ENCODE measurements around the gene ATP5PF. TPM values are rescaled to one million over a fixed set of nuclear protein-coding genes. Genes with fewer than 3 reads are reported as not detected.
"Not testable (repeated sequence)": the region's sequence is repeated elsewhere in the genome, so short reads cannot be mapped to it uniquely, and the experiment has no call there.

ATP5PF gene
- polyA plus RNA-seq, 3 donors = 150 to 435 (median 420) TPM

DNA sequence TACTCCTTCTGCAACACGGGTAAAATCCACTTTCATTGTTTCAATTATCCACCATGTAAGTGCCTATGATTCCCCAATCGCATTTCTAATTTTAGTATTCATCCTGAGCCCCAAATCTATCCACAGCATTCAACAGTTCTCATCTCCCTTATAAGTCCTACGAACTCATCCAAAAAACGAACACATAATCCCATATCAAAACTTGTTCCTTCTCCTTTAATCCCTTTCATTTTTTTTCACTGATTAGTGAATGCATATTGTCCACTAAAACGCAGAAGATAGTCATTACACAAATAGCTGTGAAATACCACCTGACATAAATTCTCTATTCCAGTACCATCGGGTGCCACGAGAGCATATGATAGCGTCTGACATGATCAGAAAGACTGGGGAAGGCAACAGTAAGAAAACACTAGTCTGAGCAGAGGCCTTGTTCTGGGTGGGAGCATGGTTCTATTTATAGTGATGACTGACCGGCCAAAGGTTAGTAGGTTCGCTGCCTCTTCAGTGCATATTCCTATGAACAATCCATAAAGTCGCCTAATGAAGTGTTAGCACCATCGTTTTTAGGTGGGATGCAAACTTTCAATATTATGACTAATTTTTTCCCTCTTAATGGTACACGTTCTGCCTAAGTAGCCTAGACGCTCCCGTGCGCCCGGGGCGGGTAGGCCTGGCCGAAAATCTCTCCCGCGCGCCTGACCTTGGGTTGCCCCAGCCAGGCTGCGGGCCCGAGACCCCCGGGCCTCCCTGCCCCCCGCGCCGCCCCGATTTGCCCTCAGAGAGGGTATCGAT, 648 bp downstream of the ATP5PF start:
- peak overlapping the region; percentile 82 for H3K27ac ChIP-seq (ENCODE audit: low read depth, low read length)
- WGBS, 3 donors = 2 to 4% (median 4%) methylated on average over 30 of the region's 30 CpGs

DNA sequence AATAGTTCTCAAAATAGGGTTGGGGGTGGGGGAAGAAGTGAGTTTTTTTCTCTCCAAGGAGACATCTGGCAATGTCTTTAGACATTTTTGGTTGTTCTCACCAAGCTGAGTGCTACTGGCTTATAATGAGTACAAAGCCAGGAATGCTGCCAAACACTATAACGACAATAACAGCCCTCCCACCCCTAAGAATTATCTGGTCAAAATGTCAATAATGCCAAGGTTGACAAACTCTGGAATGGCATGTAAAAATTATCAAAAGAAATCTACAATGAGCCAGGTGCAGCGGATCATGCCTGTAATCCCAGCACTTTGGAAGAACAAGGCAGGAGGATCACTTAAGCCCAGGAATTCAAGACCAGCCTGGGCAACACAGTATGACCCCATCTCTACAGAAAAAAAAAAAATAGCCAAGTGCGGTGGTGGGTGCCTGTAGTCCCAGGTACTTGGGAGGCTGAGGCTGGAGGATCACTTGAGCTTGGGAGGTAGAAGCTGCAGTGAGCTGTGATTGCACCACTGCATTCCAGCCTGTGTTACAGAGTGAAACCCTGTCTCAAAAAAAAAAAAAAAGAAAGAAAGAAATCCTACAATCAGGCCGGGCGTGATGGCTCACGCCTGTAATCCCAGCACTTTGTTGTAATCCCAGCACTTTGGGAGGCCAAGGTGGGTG, 2.5 kb downstream of the ATP5PF start:
- WGBS, 3 donors = 76 to 81% (median 77%) methylated on average over 6 of the region's 6 CpGs
- H3K27ac ChIP-seq (ENCODE audit: low read depth, low read length) = no peak overlapping the region

DNA sequence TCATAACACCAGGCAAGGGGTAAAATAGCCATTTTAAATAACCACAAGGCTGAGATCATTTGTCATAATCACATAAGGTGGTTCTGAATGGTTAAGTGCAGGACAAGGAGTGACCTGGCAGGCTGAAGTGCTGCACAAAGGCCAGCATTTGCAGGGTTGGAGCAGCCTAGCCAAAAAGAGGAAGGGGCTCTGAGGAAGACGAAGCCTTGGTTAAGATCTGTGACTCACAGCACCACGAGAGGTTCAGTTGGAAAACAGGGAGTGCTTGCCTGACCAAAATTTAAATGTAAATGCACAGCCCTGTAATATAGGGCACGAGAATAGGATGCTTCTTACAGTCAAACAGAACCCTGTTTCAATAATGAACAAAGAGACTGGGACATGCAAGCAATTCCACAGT, 12.1 kb downstream of the ATP5PF start:
- whole genome bisulfite sequencing, 3 donors = 46 to 92% (median 59%) methylated on average over 3 of the region's 3 CpGs
- no peak overlapping the region for H3K27ac ChIP-seq (ENCODE audit: low read depth, low read length)

DNA sequence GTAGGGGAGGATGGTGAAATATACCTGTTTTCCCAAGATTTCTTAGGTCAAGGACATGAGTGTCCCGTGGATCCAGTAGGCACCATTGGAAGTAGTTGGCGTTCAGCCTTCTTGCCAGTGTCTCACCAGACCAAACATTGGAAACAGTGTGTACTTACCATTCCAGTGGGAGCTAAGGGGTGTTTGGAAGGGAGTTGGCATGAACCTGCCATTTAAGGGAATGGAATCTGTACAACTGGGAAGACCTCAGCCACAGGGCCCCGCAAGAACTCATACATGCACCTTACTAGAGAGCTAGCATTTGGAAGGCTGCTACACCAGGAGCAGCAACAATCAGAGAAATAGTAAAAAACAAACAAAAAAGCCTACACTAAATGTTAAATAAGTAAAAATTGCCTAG, 12.7 kb downstream of the ATP5PF start:
- H3K27ac ChIP-seq (ENCODE audit: low read depth, low read length) = no peak overlapping the region
- WGBS, 3 donors = 95 to 96% (median 96%) methylated on average over 3 of the region's 3 CpGs

DNA sequence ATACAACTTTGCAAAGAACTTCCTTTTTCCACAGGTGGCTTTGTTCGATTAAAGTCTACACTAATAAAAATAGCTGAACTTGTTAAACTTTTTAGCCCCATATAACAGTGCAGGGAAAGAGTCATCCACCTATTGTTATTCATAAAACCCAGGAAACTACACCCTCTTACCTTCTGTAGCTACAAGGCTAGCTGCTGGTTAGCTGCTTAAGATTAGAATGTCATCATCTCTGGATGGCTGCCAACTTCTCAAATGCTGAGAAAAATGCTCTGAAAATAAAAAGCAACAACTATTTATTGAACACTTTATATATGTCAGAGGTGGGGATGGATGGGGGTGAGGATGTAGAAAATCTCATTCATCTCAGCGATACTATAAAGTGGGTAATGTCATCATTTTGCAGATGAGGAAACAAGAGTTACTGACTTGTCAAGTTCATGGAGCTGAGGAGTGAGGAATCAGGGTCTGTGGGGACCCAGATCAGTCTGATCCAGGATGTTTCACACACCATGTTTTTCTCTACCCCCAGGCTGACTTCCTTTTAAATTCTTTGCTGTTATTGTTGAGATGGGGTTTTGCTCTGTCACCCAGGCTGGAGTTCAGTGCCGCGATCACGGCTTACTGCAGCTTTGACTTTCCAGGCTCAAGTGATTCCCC, 17.1 kb downstream of the ATP5PF start:
- 69 to 89% (median 75%) methylated on average over 5 of the region's 5 CpGs for WGBS, 3 donors

DNA sequence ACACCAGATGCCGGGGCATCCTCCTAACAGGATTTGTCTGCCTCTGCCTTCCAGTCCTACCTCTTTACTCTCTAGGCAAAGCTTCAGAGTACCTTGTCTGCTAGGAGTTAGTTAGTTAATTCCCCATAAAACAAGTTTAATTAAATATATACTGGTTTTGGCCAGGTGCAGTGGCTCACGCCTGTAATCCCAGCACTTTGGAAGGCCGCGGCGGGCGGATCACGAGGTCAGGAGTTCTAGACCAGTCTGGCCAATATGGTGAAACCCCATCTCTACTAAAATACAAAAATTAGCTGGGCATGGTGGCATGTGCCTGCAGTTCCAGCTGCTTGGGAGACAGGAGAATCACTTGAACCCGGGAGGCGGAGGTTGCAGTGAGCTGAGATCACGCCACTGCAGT, 20.6 kb downstream of the ATP5PF start:
- not testable (repeated sequence) for H3K27ac ChIP-seq (ENCODE audit: low read depth, low read length)
- 97 to 98% (median 97%) methylated on average over 10 of the region's 10 CpGs for WGBS, 3 donors

More for the DNA sequence above, 17.1 kb downstream of the ATP5PF start:
- no peak overlapping the region for H3K27ac ChIP-seq (ENCODE audit: low read depth, low read length)

DNA sequence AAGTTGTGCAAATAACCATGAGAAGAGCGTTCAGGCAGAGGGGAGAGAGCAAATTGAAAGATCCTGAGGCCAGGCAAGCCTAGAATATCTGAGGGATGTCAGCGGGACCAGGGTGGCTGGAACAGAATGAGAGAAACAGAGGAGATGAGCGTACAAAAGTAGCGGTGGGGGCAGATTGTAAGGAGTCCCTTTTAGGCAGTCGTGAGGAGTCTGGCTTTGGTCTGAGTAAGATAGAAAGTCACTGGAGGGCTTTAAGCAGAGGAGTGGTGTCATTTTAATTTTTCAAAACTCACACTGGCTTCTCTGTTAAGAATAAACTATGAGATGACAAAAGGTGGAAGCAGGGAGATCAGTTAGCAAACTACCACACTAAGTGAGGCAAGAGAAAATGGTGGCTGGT, 24.2 kb downstream of the ATP5PF start:
- WGBS, 3 donors = 85 to 92% (median 91%) methylated on average over 5 of the region's 5 CpGs
- H3K27ac ChIP-seq (ENCODE audit: low read depth, low read length) = no peak overlapping the region

DNA sequence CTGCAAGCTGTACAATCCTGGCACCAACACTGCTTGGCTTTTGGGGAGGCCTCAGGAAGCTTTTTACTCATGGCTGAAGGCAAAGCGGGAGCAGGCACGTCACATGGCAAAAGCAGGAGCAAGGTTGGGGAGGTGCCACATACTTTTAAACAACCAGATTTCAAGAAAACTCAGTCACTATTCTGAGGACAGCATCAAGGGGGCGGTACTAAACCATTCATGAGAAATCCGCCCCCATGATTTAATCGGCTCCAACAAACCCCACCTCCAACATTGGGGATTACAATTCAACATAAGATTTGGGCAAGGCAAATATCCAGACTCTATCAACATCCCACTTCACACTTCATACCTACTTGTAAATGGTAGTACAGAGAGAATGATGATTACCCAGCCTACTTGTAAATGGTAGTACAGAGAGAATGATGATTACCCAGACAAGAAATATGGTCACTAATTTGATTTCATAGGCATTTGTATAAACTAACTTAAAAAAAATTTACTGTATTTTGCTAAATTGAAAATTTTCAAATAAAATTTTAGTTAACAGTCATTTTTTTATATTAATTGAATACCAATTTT, 24.9 kb downstream of the ATP5PF start:
- H3K27ac ChIP-seq (ENCODE audit: low read depth, low read length) = no peak overlapping the region
- WGBS, 3 donors = 77 to 84% (median 78%) methylated on average over 5 of the region's 5 CpGs

DNA sequence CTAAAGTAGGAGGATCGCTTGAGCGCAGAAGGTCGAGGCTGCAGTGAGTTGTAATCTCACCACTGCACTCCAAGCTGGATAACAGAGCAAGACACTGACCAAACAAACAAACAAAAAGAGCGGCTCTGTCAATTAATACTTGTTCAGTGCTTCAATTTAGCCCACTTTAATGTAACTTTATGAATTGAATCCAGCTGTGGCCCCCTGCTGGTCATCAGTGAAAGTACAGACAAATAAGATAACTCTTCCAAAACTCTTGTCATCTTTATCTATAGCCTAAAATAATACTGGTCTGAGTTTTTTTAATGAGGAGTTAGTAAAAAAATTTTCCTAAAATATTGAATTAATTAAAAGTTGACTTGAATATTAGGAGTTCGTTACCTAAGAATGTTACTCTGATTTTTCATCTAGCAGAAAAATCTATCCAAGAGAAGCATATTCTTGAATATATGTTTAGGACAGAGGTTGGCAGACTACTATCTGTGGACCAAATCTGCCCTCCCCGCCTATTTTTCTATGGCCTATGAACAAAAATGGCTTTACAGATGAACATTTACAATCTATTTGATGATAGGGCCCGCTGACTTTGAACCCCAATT, 26.1 kb downstream of the ATP5PF start:
- 58 to 63% (median 61%) methylated on average over 7 of the region's 7 CpGs for WGBS, 3 donors

DNA sequence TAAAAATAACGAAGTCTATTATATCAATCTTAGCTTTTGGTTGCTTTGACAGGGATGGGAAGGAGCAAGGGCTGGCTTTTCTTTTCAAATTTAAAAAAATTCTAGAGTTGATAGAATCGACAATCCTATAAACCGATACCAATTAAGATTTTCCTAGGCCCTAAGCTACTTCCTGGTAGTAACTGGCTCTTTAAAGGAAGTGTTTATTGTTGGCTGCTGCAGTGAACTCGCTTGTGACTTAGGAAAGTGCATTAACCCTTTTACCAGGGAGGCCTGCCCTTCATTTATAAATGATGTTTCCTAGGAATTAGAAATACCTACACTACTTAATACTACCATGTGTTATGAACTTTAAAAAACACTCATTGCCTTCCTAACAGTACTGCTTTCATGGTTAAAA, 33.2 kb downstream of the ATP5PF start:
- no peak overlapping the region for H3K27ac ChIP-seq (ENCODE audit: low read depth, low read length)

More for the DNA sequence above, 26.1 kb downstream of the ATP5PF start:
- no peak overlapping the region for H3K27ac ChIP-seq (ENCODE audit: low read depth, low read length)

DNA sequence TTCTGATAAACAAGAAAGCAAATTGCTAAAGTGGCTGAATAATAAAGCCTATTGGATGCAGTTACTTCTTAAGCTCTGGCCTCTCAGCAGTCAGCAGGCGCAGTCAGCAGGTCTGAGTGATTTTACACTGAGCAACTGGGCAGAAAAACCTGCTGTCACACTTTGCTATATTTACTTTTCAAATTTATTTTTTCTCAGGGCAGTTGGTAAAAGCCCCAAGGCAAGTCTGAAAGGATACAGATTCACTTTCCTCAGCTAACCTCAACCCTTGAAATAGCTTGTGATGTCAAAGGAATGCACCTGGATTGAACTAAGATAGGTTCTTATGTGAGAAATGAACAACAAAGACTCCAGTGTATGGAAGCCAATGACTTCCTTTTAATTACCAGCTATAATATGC, 34.0 kb downstream of the ATP5PF start:
- WGBS, 3 donors = 76 to 97% (median 96%) methylated on average over 1 of the region's 1 CpG
- H3K27ac ChIP-seq (ENCODE audit: low read depth, low read length) = no peak overlapping the region

More for the DNA sequence above, 33.2 kb downstream of the ATP5PF start:
- 60 to 62% (median 62%) methylated on average over 4 of the region's 4 CpGs for WGBS, 3 donors

DNA sequence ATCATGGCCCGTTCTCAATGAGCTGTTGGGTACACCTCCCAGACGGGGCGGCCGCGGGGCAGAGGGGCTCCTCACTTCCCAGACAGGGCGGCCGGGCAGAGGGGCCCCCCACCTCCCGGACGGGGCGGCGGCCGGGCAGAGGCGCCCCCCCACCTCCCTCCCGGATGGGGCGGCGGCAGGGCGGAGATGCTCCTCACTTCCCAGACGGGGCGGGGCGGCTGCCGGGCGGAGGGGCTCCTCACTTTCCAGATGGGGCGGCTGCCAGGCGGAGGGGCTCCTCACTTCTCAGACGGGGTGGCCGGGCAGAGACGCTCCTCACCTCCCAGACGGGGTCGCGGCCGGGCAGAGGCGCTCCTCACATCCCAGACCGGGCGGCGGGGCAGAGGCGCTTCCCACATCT, 39.2 kb downstream of the ATP5PF start:
- not testable (repeated sequence) for H3K27ac ChIP-seq (ENCODE audit: low read depth, low read length)
- WGBS, 3 donors = 92 to 96% (median 96%) methylated on average over 24 to 36 of the region's 36 CpGs

DNA sequence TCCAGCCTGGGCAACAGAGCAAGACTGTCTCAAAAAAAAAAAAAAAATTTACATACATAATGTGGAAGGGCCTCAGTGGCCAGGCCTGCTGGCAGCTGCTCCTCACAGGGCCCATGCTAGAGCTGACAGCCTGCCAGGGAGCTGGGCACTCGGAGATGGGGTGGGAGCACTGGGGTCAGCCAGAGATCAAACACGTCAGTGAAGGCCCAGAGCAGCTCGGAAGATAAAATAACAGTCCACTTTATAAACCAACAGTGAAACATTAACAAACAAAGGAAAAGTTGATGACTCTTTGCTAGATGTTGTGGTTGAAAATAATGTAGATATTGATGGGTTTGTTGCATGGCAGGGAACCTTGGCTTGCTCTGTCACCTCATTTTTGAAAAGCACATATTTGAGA, 42.7 kb downstream of the ATP5PF start:
- WGBS, 3 donors = 76 to 85% (median 81%) methylated on average over 3 of the region's 3 CpGs
- no peak overlapping the region for H3K27ac ChIP-seq (ENCODE audit: low read depth, low read length)

DNA sequence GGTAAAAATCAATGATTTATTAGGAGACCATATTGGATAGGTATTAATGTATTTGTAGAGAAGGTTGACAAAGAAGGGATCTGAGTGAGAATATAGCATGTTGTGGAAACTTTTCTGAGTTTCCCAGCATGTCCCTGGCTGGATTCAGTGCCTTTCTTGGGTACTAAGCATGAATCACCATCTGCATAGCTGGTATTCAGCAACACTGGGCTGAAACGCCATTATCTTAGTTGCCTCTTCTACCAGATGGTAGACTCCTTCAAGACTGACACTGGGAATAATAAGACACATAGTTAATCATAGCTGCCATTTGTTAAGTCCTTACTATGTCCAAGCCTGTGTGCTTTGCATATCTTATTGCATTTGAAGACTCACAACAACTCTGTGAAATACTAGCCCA, 45.5 kb downstream of the ATP5PF start:
- H3K27ac ChIP-seq (ENCODE audit: low read depth, low read length) = no peak overlapping the region
- WGBS, 3 donors = 73 to 81% (median 74%) methylated on average over 1 of the region's 1 CpG

DNA sequence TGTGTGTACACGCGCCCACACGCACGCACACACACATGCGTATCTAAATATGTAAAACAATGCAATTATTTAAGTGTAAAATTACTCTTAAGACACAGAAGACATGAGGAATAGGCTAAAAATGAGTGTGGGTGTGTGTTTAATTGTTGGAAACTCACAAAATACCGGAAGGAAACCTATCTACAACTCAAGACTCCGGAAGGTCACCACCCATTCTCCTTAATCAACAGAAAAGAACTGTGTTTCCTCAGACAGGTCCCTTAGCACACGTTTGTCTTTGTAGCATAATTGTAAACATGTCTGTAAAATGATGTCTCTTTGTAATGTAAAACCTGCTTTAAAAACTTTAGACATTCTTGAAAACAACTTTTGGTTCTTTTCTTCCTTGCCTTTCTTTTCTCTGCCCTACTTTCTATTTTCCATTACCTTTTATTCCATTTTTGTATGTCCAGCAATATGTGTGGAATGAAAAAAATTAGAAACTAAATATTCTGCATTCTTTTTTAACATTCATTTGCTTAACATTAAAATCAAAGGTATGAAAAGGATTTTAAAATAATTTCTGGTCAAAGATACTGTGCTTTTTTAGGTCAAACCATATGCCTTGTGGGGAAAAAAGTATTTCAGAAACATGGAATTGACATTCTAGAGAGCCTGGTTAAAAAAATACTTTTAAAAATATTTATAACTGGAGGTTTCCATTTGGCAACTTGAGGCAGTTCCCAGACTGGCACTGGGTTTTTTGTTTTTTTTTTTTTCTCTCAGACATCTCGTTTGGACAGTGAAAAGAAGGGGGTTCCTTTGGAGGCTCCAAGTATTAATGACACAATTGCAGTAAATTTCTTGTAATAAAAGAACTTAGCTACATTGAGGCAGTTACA, 46.2 kb downstream of the ATP5PF start:
- 68 to 77% (median 74%) methylated on average over 9 of the region's 9 CpGs for WGBS, 3 donors

DNA sequence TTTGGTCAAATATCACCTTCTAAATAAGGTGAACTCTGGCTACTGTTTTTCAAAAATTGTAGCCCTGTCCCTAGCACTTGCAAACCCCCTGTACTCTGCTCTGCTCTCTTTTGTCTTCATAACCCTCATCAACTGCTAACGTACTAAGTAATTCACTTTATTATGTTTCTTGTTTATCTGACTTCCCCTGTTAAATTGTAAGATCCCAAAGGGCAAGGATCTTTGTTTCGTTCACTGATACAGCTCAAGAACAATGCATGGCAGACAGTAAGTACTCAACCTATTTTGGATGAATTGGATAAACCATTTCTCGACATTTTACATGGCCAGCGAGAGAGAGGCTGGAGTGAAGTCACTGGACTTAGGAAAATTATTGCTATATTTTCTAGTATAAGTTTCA, 46.9 kb downstream of the ATP5PF start:
- WGBS, 3 donors = 77 to 84% (median 83%) methylated on average over 4 of the region's 4 CpGs
- no peak overlapping the region for H3K27ac ChIP-seq (ENCODE audit: low read depth, low read length)

More for the DNA sequence above, 46.2 kb downstream of the ATP5PF start:
- H3K27ac ChIP-seq (ENCODE audit: low read depth, low read length) = no peak overlapping the region

DNA sequence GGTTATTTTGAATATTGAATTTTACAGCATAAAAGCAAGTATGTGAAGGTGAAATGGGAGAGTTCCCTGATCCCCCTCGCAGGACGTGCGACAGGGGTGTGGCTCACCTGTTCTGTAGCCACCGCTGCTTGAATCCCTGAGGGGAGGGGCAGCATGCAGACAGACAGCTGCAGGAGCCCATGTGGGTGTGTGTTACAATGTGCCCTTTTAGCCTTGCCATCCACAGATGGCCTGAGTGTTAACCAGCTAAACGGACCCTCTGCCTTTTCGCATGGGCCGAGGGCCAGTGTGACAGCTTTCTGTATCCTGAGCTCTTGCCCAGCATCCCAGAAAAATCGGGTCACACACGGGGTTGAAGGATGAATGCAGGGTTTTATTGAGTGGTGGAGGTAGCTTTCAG, 52.3 kb downstream of the ATP5PF start:
- 37 to 84% (median 81%) methylated on average over 9 of the region's 9 CpGs for WGBS, 3 donors
- no peak overlapping the region for H3K27ac ChIP-seq (ENCODE audit: low read depth, low read length)

DNA sequence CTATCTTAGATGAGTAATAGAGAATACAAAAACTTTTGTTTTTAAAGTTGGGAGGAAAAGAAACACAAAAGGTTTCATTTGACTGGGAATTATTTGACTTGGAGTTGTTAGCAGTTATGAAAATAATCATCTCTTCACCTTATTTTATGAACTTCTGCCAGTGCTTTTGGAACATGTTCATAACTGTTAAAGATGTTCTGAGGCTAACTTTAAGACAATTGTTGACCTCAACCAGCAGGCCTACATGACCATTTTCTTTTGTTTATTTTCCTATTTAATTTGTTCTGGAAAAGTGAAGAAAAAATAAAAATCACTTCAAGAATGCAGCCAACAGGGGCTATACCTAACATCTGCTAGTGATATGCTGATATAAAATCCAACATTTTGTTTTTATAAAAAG, 58.3 kb downstream of the ATP5PF start:
- H3K27ac ChIP-seq (ENCODE audit: low read depth, low read length) = no peak overlapping the region

All from adipose tissue (tissue), 3 donors.